HG03097 (cell line): ENCODE results near the gene DNTT.

ENCODE experiments used
- ATAC-seq: cut with Tn5 transposase; IDR thresholded peaks from one replicate; pipeline ENCODE4 v1.9.1; 2021; ENCODE audit not compliant: unreplicated experiment, low FRiP score

DNTT gene

GRCh38 chr10:96374004-96374403 is 69.8 kb downstream of the DNTT start:
- no peak for ATAC-seq

- no peak for ATAC-seq
Observed at GRCh38 chr10:96374639-96374984, 70.4 kb downstream of the DNTT start.

- ATAC-seq = peak; percentile 81
Observed at GRCh38 chr10:96374985-96375830, 71.0 kb downstream of the DNTT start.

GRCh38 chr10:96376483-96376882 is 72.2 kb downstream of the DNTT start:
- ATAC-seq = no peak

GRCh38 chr10:96377816-96378294 is 73.6 kb downstream of the DNTT start:
- no peak for ATAC-seq

- ATAC-seq = no peak
Observed at GRCh38 chr10:96378741-96379140, 74.5 kb downstream of the DNTT start.

GRCh38 chr10:96379758-96380157 is 75.5 kb downstream of the DNTT start:
- no peak for ATAC-seq

GRCh38 chr10:96380821-96381220 is 76.6 kb downstream of the DNTT start:
- no peak for ATAC-seq

- ATAC-seq = no peak
Observed at GRCh38 chr10:96384506-96384905, 80.3 kb downstream of the DNTT start.

- no peak for ATAC-seq
Observed at GRCh38 chr10:96387161-96387560, 82.9 kb downstream of the DNTT start.

- ATAC-seq = no peak
Observed at GRCh38 chr10:96387601-96388000, 83.4 kb downstream of the DNTT start.
